ENCODE measurements around the gene ACSL3.
"Not testable (repeated sequence)": the region's sequence is repeated elsewhere in the genome, so short reads cannot be mapped to it uniquely, and the experiment has no call there.

Gene ACSL3

GRCh38 chr2:222860740-222861410 is at the start of gene ACSL3:
Gene ACSL3, plus strand, starts transcription at chr2:222861036. Its CDS starts 47,737 bp downstream, at chr2:222908773.
- peak; percentile 92 for DNase-seq (ENCODE audit: low spot score)

GRCh38 chr2:222811828-222812227 is 49.0 kb upstream of the ACSL3 start:
- no peak for DNase-seq (ENCODE audit: low spot score)

GRCh38 chr2:222813177-222813843 is 47.5 kb upstream of the ACSL3 start:
- no peak for DNase-seq (ENCODE audit: low spot score)

GRCh38 chr2:222819722-222820333 is 41.0 kb upstream of the ACSL3 start:
- no peak for DNase-seq (ENCODE audit: low spot score)

- no peak for DNase-seq (ENCODE audit: low spot score)
Measured at GRCh38 chr2:222823183-222823930, 37.5 kb upstream of the ACSL3 start.

- DNase-seq (ENCODE audit: low spot score), result no peak
Measured at GRCh38 chr2:222825031-222825430, 35.8 kb upstream of the ACSL3 start.

GRCh38 chr2:222827417-222827816 is 33.4 kb upstream of the ACSL3 start:
- DNase-seq (ENCODE audit: low spot score), result no peak

GRCh38 chr2:222828572-222828971 is 32.3 kb upstream of the ACSL3 start:
- no peak for DNase-seq (ENCODE audit: low spot score)

GRCh38 chr2:222830164-222830563 is 30.7 kb upstream of the ACSL3 start:
- no peak for DNase-seq (ENCODE audit: low spot score)

- DNase-seq (ENCODE audit: low spot score), result no peak
Measured at GRCh38 chr2:222833410-222833809, 27.4 kb upstream of the ACSL3 start.

- DNase-seq (ENCODE audit: low spot score), result peak; percentile 41
Measured at GRCh38 chr2:222835143-222835822, 25.6 kb upstream of the ACSL3 start.

GRCh38 chr2:222835823-222836151 is 25.0 kb upstream of the ACSL3 start:
- no peak for DNase-seq (ENCODE audit: low spot score)

GRCh38 chr2:222837643-222838056 is 23.2 kb upstream of the ACSL3 start:
- DNase-seq (ENCODE audit: low spot score), result peak; percentile 54

GRCh38 chr2:222840060-222840802 is 20.6 kb upstream of the ACSL3 start:
- no peak for DNase-seq (ENCODE audit: low spot score)

GRCh38 chr2:222842491-222843174 is 18.2 kb upstream of the ACSL3 start:
- DNase-seq (ENCODE audit: low spot score), result no peak

GRCh38 chr2:222844323-222844722 is 16.5 kb upstream of the ACSL3 start:
- DNase-seq (ENCODE audit: low spot score), result no peak

- not testable (repeated sequence) for DNase-seq (ENCODE audit: low spot score)
Measured at GRCh38 chr2:222845314-222845713, 15.5 kb upstream of the ACSL3 start.

- no peak for DNase-seq (ENCODE audit: low spot score)
Measured at GRCh38 chr2:222846003-222846402, 14.8 kb upstream of the ACSL3 start.

- DNase-seq (ENCODE audit: low spot score), result not testable (repeated sequence)
Measured at GRCh38 chr2:222848031-222848430, 12.8 kb upstream of the ACSL3 start.

- DNase-seq (ENCODE audit: low spot score), result no peak
Measured at GRCh38 chr2:222848862-222849261, 12.0 kb upstream of the ACSL3 start.
